ENCODE measurements around the gene BAIAP2L1.
A peak's percentile ranks its signal among the peaks of the same experiment; 100 is the strongest.

BAIAP2L1 gene

DNA sequence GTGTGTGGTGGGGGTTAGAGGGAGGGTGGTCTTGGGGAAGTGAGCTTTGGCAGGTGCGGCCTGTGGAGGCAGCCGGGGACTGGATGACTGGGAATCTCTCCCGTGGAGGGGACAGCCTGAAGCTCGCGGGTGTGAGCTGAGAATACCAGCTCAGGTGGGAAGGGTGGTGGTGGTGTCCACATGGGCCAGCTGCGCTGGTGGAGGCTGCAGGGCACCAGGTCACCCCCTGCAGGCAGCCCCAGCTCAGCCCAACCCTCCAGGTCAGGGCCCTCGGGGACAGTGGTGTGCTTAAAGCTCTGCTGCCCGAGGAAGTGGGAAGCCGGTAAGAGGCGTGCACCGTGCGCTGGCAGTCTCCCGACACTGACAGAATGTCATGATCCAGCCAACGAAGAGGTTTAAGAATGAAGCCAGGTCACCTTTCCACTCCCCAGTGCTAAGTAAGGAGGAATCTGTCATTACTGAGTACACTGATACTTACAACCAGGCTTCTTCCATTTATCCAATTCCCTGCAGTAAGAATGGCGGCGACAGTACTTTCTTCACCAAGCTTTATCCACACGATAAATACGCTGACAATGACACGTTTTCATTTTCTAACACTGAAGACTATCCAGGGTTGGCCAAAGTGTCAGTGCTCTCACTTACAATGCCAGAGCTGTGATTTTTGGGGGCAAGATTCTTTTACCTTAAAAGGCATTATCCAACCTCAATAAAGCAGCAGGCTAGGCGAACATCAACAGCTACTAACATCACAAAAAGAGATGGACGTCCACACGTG lies 99.0 kb downstream of the BAIAP2L1 start:
- TF ChIP-seq, protein P1, sequence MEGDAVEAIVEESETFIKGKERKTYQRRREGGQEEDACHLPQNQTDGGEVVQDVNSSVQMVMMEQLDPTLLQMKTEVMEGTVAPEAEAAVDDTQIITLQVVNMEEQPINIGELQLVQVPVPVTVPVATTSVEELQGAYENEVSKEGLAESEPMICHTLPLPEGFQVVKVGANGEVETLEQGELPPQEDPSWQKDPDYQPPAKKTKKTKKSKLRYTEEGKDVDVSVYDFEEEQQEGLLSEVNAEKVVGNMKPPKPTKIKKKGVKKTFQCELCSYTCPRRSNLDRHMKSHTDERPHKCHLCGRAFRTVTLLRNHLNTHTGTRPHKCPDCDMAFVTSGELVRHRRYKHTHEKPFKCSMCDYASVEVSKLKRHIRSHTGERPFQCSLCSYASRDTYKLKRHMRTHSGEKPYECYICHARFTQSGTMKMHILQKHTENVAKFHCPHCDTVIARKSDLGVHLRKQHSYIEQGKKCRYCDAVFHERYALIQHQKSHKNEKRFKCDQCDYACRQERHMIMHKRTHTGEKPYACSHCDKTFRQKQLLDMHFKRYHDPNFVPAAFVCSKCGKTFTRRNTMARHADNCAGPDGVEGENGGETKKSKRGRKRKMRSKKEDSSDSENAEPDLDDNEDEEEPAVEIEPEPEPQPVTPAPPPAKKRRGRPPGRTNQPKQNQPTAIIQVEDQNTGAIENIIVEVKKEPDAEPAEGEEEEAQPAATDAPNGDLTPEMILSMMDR (IDR thresholded peaks at IDR 0.05; ENCODE audit: control insufficient read depth, extremely low read depth, insufficient read depth): no peak
- H3K4me3 ChIP-seq (ENCODE audit: low read depth, low read length): no peak overlapping the region
- DNase-seq (ENCODE audit: low read depth): no peak

DNA sequence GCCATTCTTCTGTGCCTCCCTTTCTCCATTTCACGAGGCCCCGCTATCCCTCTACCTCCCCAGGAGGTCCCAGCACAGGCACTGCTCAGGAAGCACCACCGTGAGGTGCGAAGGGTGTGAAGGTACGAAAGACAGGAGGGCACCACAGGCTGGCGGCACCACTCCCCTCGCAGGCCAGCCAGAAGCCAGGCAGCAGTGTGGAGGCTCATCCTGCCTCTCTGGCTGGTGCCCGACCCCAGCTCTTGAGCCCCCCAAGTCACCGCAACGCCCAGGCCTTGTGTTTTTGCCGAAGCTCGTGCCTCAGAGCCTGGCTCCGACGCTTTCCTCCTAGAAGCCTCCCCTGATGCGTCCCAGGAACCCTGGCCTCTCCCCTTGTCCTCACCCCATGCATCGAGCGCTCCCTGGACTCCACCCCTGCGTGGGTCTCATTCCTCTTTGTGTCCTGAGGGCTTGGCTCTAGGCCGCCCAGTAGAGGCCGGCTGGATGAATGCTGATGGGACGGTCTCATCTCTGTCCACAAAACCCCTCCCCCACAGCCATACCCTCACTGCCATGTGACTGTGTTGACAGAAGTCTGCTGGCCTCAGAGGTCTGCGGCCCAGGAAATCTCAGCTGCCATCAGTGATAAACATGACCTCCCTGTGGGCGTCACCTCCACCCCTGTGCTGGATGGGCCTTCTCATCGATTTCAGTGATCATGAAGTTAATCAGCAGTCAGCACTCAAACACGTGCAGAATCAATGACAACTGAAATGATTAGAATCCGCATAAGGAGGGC lies 100.1 kb downstream of the BAIAP2L1 start:
- H3K4me3 ChIP-seq (ENCODE audit: low read depth, low read length): no peak overlapping the region
- no peak for DNase-seq (ENCODE audit: low read depth)
- TF ChIP-seq, protein P1 (IDR thresholded peaks at IDR 0.05; ENCODE audit: control insufficient read depth, extremely low read depth, insufficient read depth): no peak

DNA sequence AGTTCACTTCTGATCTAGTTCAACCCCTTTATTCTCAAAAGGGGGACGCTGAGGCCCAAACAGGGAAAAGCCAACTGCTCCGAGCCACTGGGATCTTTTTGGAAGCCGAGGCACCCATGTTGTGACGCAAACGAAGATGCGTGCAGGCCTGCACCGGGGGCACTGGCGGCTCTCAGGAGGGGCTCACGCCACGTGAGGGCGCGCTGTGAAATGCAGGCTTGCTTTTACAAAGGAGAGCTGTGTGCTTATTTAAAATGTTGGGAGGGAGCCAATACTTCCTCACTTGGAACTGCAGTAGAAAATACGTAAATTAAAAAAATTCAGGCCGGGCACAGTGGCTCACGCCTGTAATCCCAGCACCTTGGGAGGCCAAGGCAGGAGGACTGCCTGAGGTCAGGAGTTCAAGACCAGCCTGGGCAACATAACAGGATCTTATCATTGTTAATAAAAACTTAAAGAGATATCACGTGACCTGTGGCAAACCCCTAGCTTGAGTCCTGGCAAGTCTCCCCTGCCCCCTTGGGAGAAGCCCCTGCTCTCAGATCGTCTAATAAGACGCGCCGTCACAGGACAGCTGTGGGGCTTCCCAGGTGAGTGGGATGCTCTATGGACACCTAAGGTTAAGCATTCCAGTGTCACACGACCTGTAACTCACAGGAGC lies 103.1 kb downstream of the BAIAP2L1 start:
- no peak overlapping the region for H3K4me3 ChIP-seq (ENCODE audit: low read depth, low read length)
- DNase-seq (ENCODE audit: low read depth): no peak
- TF ChIP-seq, protein P1 (IDR thresholded peaks at IDR 0.05; ENCODE audit: control insufficient read depth, extremely low read depth, insufficient read depth): no peak

DNA sequence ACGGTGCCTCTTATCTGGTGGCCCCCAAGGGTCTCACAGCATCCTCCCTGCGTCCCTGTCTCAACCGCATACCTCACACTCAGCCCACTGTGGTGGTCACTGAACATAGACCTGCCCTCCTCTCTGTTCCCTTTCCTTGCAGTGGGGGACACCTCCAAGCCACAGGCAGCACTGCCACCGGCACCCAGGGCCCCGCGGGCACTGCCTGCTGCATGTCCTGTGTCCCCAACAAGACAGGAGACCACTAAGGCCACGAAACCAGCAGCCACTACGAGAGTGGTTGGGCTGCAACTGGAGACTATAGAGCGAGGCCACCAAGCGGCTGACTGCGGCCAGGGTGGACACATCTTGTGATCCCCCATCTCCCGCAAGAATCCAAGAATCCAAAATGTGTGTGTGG lies 104.1 kb downstream of the BAIAP2L1 start:
- TF ChIP-seq, protein P1 (IDR thresholded peaks at IDR 0.05; ENCODE audit: control insufficient read depth, extremely low read depth, insufficient read depth): no peak
- DNase-seq (ENCODE audit: low read depth): no peak
- no peak overlapping the region for H3K4me3 ChIP-seq (ENCODE audit: low read depth, low read length)

DNA sequence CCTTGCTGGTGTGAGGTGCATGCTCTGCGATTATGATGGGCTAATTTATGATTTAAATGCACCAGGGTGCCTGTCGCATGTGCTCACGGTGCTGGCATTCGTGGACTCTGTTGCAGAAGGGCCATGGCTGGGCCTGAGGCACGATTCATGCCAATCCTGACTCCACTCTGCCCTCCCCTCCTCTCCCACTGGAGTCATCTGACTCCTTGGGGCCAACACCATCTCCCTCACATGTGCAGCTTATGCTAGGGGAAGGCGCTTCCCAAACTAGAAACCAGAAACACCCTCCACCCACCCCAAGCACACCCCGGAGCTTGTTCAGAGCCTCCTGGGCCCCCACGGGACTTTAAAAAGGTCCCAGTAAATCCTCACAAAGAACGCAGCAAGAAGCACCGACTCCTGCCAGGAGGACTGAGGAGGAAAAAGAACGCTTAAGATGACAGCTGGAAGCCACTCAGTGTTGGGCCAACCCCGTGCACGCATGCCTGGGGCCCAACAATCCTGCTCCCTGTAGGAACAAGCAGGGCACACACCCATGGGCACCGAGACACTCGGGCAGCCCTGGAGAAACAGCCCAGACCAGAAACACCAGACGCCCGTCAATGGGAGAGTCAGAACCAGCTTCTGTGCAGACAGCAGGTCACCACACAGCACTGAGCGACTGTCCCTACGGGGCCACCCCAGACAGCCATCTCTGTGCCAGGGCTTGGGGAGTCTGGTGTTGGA lies 105.3 kb downstream of the BAIAP2L1 start:
- H3K4me3 ChIP-seq (ENCODE audit: low read depth, low read length): no peak overlapping the region
- peak; percentile 47 for DNase-seq (ENCODE audit: low read depth)
- TF ChIP-seq, protein P1 (IDR thresholded peaks at IDR 0.05; ENCODE audit: control insufficient read depth, extremely low read depth, insufficient read depth): no peak

DNA sequence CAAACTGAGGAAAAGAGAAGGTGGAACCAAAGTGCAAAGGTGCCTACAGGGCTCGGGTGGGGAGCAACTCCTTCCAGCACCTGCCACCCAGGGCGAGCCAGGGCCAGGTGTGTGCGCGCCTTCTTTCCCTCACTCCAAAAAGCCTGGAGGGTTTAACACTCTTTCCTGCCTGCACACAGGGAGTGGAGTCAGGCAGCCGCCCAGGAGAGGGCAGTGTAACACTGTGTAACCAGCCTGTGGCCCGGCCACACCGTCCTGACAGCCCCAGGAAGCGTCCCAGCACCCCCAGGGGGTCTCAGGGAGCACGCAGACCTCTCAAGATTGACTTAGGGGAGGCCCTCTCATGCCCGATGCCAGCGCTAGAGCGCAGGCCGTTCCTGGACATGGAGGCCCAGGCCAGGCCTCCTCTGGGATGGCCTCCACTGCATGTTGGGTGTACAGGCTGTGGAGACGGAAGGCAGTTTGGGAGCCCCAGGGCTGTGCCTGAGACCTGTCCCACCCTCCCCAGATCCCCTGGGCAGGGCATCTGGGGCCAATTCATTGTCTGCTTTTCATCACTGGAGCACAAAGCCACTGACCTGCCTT lies 106.0 kb downstream of the BAIAP2L1 start:
- H3K4me3 ChIP-seq (ENCODE audit: low read depth, low read length): no peak overlapping the region
- DNase-seq (ENCODE audit: low read depth): no peak
- TF ChIP-seq, protein P1 (IDR thresholded peaks at IDR 0.05; ENCODE audit: control insufficient read depth, extremely low read depth, insufficient read depth): peak; percentile 87

All from LNCaP clone FGC (cell line).